Retinal pigment epithelial cell (primary cell): ENCODE data around the gene GPC3.

ENCODE experiments used
- DNase-seq: peaks from one replicate; pipeline ENCODE4 v3.0.0-alpha.2; 2010; ENCODE audit warnings: low read depth
- H3K4me3 ChIP-seq: 2 replicates; pipeline ENCODE4 v1.5.1; 2011; ENCODE audit warnings: mild to moderate bottlenecking, low read length, control low read depth, moderate library complexity
- CTCF ChIP-seq: conservative IDR thresholded peaks from 2 replicates; pipeline ENCODE4 v1.5.1; 2011; ENCODE audit warnings: low read depth, low read length, control low read depth, inconsistent platforms

GPC3 gene

DNA sequence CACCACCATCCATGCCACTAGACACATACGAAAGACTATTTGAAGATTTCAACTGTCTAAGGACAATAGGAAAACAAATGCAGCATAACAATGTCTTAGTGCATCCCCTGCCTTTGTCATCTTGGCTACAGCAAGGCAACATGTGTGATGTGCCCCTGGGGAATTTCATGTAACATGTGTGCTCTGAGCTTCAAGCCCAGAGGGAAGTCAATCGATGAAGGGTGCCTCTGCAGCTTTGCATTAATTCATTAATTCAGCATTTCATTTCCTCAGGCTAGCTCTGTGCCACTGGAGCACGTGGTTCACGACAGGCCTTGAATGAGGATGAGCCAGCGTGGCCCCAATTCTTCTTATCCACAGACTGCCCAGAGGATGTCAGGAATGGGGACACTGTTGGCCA is 316.2 kb downstream of the GPC3 start:
- no peak for DNase-seq
- TF ChIP-seq CTCF = no peak
- no peak overlapping the region for H3K4me3 ChIP-seq

GRCh38 chrX:133668225-133668931 is 317.0 kb downstream of the GPC3 start:
- TF ChIP-seq CTCF = no peak
- no peak for DNase-seq
- H3K4me3 ChIP-seq = no peak overlapping the region

DNA sequence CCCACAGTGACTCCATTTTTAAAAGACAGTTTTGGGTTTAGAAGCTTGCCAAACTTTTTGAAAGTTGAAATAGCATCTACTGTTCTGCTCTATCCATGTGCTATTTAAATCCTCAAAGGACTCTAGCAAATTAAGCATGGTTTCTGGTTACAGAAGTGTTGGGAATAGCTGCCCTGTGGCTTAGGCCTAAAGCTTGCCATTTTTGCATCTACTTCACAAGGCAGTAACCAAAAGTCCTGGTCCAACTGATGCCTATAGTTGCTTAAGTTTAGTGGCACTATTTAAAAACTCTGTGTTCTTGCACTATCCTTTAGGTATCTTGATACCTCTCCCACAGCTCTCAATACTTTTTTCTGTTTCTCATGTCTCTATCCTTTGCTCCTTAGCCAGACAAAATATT is 319.1 kb downstream of the GPC3 start:
- no peak for TF ChIP-seq CTCF
- no peak overlapping the region for H3K4me3 ChIP-seq
- no peak for DNase-seq

GRCh38 chrX:133661962-133662839 is 323.2 kb downstream of the GPC3 start:
- no peak for DNase-seq
- H3K4me3 ChIP-seq = no peak overlapping the region
- TF ChIP-seq CTCF = no peak

- DNase-seq = no peak
- H3K4me3 ChIP-seq = no peak overlapping the region
- TF ChIP-seq CTCF = no peak
Measured at GRCh38 chrX:133660281-133660680, 325.1 kb downstream of the GPC3 start.

- no peak overlapping the region for H3K4me3 ChIP-seq
- TF ChIP-seq CTCF = no peak
- no peak for DNase-seq
Measured at GRCh38 chrX:133658293-133658911, 327.0 kb downstream of the GPC3 start.
